HG02610 (cell line): Measurements from ENCODE around the gene SORBS2.

Experiments used
- ATAC-seq: cut with Tn5 transposase; IDR thresholded peaks from one replicate; pipeline ENCODE4 v1.9.1; 2021; ENCODE audit warnings: mild to moderate bottlenecking, moderate library complexity; ENCODE audit not compliant: unreplicated experiment

The SORBS2 gene

GRCh38 chr4:185774845-185775680 is 36.9 kb downstream of the SORBS2 start:
- ATAC-seq, result no peak

DNA sequence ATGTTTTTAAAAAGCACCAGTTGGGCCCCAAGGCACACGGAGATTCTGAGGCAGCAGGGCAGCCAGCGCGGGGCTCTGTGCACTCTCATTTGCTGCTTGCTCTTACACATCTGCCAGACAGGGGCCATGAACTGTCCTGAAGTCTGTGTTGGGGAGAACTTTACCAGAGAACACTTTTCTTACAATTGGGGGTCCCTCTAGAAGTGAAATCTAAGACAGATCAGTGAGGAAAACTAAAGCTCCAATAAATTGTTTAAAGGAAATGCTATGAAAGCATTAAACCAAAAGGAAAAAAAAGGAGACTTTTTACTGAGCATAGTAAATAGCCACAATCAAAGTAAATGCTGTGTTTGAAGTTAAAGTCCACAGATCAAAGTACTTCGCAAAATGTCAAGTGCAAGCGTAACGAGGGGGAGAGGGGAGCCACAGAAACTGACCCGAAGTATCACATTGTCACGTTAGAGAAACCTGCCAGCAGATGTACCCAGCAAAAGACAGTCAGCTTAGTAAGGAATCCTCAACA is 37.8 kb downstream of the SORBS2 start:
- ATAC-seq, result no peak

GRCh38 chr4:185773419-185773818 is 38.6 kb downstream of the SORBS2 start:
- no peak for ATAC-seq

GRCh38 chr4:185772391-185773093 is 39.5 kb downstream of the SORBS2 start:
- no peak for ATAC-seq

DNA sequence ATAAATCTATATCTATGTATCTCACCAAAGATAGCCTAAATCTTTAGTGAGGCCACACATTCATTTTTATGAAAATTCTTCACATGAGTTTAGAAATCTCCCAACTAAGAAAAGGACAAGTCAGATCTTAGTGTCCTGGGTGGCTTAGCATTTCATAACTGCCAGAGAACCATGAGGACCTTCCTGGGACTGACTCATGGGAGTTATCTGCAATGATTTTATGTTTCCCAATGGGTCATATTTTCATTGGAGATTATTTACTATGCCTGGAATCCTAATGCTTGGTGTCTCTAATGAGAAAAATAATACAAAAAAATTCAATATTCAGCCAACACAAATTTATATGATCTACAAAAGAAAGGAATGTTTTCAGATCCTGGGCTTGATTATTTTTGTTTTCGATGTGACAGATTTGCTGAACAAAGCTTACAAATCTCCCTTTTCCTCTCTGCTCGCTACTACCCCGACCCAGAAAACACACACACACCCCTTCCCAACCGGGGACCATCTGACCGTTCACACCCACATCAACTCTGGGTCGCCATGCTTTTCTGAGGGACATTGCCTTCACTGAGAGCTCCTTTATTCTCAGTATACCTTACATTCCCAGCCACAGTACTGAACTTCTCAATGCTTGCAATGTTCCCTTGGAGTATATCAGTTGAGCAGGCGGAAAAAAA is 40.1 kb downstream of the SORBS2 start:
- no peak for ATAC-seq

DNA sequence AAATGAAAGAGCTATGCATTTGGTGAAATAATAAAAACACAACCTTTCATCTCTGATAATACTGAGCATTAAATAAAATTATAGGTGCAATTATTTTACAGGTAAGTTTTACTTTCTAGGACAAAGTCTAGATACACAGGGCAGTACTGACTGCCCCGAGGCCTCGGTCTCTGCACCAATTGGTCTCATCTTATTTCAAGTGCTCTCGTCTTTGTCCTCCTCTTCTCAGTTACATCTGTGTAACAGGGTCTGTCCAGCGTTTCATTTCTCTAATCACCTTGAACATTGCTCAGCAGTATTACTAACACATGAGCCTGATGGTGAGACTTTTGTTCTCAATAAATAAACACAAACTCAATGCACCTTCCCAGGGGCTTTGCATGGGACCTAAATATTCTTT is 44.5 kb downstream of the SORBS2 start:
- ATAC-seq, result no peak

GRCh38 chr4:185764876-185765275 is 47.1 kb downstream of the SORBS2 start:
- ATAC-seq, result no peak

- no peak for ATAC-seq
These were observed 50.4 kb downstream of the SORBS2 start for GRCh38 chr4:185761352-185762235.

DNA sequence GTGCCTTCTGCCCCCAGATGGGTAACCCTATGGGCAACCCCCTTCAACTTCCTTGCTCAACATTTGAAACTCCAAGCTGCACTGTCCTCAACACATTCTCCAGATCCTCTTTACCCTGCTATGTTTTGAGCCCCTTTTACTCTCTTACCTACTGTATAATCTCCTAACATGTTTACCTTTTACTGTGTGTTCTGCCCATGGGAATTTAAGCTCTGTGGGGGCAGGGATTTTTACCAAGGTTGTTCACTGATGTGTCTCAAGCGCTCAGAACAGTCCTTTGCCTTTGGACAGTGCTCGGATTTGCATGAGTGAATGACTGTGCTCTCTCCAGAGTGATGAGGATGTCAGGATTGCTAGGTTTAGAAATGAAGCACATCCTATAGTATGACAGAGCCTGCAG is 53.2 kb downstream of the SORBS2 start:
- ATAC-seq, result no peak

DNA sequence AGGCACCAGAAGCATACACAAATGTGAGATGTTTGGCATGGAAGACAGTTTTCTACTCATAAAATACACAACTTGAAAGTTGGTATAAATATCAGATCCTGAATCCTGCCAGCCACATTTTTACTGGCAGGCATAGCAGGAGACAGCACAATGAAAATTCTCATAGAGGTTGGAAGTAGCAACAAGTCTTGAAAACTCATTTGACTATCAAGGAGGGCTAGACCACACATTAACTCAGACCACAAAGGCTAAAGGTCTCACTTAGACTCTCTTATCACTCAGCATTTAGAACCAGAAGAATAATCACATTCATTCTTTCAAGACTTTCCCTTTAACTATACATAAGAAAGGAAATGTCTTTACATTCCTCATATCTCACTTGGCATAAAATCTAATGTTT is 56.5 kb downstream of the SORBS2 start:
- ATAC-seq, result no peak

DNA sequence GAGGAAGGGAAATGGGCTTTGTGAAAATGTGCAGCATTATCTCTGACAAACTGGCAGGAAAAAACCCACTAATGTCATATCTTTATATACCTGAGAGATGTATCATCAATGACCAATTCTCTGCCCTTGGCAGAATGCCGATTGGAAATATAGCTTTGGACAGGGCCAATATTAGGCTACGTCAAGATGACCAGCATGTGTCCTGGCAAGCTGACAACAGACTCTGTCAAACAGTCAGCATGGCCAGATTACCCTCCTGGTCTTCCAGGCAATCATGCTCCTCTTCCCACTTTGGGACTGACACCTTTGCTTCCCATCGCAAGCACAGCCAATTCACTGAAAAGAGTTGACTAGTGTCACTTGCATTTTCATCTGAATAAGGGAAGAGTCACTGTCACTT is 57.0 kb downstream of the SORBS2 start:
- ATAC-seq, result no peak

- ATAC-seq, result no peak
These were observed 59.1 kb downstream of the SORBS2 start for GRCh38 chr4:185752872-185753271.

- ATAC-seq, result no peak
These were observed 62.1 kb downstream of the SORBS2 start for GRCh38 chr4:185749858-185750257.

GRCh38 chr4:185748901-185749390 is 63.0 kb downstream of the SORBS2 start:
- no peak for ATAC-seq

GRCh38 chr4:185745891-185746290 is 66.1 kb downstream of the SORBS2 start:
- ATAC-seq, result no peak

DNA sequence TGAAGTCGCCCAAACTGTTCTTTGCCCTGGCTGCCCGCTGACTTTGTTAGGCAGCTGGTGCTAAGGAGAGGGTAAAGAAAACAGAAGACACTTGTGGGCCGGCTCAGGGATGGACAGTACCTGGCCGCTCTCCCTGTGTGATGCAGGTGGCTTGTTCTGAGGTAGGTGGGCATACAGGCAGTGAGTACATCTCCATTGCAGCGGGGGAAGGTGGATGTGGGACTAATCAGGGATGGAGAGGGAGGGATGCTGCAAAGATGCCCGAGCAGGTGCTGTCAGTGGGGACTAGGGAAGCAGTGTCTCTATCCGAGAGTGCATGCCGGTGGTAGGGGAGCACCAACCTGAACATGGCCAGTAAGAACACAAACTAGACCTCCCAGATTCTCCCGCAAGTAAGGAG is 67.0 kb downstream of the SORBS2 start:
- no peak for ATAC-seq

DNA sequence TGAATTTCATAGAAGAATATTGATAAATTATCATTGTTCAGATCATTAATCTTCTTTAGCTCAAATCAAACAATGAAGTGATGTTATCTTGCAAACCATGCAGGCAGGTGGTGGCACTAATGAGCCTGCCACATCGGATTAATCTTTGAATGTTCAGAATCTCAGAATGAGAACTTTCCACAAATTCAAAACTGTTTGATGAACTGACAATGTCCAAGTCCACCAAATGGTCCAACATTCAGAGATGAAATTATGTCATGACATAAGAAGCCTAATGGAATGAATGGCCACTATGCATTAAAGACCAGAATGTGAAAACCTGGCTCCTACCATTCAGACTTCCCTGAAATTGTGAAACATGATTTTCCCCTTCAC is 67.5 kb downstream of the SORBS2 start:
- no peak for ATAC-seq

- ATAC-seq, result no peak
These were observed 68.1 kb downstream of the SORBS2 start for GRCh38 chr4:185743722-185744487.

GRCh38 chr4:185742766-185743165 is 69.2 kb downstream of the SORBS2 start:
- peak; percentile 60 for ATAC-seq

DNA sequence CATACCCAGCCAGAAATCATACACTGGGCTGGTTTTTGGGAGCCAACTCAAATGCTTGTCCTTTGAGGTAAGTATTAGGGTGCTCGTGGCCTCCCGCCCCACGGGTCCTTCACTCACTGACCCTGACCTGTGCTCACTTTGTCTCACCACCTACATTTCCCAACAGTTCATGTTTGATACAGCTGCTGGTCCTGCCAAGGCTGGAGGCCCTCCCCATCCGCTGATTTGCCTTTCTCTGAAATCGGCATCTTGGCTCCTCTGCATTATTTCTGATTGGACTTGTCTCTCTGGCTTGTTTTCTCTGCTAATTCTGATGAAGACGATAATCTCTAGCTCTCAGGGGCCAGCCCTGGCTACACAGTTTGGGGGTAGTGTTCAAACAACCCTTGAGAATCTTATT is 70.2 kb downstream of the SORBS2 start:
- ATAC-seq, result no peak
